Measurements from ENCODE around the gene PLCL2.

DNA sequence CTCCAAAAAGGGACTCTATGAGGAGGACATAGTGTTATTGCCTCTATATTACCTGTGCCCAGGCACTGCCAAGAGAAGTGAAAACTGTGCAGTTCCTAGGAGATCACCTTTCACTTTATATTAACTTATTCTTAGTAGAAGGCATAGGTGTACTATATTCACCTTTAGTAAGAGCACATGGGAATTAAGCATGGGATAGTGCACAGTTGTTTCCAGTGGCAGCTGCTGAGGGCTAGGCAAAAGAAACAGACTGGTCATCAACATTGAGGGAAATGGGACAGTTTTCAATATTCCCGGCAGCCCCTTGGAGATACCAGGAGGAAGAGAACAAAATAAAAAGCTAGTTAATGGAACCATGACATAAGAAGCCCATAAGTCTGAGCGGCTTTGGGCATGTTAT, 100.9 kb downstream of the PLCL2 start:
- TF ChIP-seq, protein P1, sequence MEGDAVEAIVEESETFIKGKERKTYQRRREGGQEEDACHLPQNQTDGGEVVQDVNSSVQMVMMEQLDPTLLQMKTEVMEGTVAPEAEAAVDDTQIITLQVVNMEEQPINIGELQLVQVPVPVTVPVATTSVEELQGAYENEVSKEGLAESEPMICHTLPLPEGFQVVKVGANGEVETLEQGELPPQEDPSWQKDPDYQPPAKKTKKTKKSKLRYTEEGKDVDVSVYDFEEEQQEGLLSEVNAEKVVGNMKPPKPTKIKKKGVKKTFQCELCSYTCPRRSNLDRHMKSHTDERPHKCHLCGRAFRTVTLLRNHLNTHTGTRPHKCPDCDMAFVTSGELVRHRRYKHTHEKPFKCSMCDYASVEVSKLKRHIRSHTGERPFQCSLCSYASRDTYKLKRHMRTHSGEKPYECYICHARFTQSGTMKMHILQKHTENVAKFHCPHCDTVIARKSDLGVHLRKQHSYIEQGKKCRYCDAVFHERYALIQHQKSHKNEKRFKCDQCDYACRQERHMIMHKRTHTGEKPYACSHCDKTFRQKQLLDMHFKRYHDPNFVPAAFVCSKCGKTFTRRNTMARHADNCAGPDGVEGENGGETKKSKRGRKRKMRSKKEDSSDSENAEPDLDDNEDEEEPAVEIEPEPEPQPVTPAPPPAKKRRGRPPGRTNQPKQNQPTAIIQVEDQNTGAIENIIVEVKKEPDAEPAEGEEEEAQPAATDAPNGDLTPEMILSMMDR (IDR thresholded peaks at IDR 0.05), result no peak
- TF ChIP-seq EZH2 (IDR thresholded peaks at IDR 0.05), result no peak
